Measurements from ENCODE around the gene ATG9A. TPM values are rescaled to one million over a fixed set of nuclear protein-coding genes. Genes with fewer than 3 reads are reported as not detected.

ATG9A gene
- total RNA-seq, 1 donor, result 38.4 TPM

- no peak for TF ChIP-seq CTCF (IDR thresholded peaks at IDR 0.05; ENCODE audit: insufficient read depth, low read depth, low read length)
- no peak overlapping the region for H3K4me3 ChIP-seq (ENCODE audit: low read depth, low read length)
- DNase-seq (ENCODE audit: low read depth), result no peak
These were observed 48.5 kb downstream of the ATG9A start for GRCh38 chr2:219180961-219181360.

- no peak overlapping the region for H3K4me3 ChIP-seq (ENCODE audit: low read depth, low read length)
- no peak for TF ChIP-seq CTCF (IDR thresholded peaks at IDR 0.05; ENCODE audit: insufficient read depth, low read depth, low read length)
- no peak for DNase-seq (ENCODE audit: low read depth)
These were observed 49.6 kb downstream of the ATG9A start for GRCh38 chr2:219179601-219180465.

DNA sequence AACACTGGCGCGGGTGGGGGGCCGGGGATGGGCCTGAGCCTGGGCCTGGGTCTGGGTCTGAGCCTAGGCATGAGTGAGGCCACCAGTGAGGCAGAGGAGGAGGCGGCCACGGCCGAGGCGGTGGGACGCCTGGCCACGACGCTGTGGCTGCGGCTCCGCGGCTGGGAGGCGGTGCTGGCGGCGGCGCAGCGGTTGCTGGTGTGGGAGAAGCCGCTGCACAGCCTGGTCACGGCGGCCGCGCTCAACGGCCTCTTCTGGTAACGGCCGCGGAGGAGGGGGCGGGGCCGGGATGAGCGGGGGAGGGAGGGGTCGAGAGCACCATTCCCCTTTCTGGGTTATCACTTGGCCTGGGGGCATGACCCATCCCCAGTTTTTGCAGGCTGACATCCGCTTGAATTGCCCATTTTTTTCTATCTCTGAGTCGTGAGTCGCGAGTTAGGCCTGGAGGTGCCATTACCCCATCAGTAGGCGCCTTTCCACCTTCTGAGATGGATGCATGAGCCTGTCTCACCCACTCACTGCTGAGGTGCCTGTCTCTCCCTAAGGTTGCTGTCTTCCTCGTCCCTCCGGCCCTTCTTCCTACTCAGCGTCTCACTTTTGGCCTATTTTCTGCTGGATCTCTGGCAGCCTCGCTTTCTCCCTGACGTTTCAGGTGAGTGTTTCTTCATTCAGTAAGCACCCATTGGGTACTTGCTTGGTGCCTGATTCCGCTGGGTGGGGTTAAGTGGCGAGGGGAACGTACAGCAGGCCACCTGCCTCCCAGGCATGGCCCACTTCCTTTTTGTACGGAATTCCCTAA is 50.9 kb downstream of the ATG9A start:
- TF ChIP-seq CTCF (IDR thresholded peaks at IDR 0.05; ENCODE audit: insufficient read depth, low read depth, low read length), result no peak
- peak overlapping the region; percentile 82 for H3K4me3 ChIP-seq (ENCODE audit: low read depth, low read length)
- DNase-seq (ENCODE audit: low read depth), result peak; percentile 32

DNA sequence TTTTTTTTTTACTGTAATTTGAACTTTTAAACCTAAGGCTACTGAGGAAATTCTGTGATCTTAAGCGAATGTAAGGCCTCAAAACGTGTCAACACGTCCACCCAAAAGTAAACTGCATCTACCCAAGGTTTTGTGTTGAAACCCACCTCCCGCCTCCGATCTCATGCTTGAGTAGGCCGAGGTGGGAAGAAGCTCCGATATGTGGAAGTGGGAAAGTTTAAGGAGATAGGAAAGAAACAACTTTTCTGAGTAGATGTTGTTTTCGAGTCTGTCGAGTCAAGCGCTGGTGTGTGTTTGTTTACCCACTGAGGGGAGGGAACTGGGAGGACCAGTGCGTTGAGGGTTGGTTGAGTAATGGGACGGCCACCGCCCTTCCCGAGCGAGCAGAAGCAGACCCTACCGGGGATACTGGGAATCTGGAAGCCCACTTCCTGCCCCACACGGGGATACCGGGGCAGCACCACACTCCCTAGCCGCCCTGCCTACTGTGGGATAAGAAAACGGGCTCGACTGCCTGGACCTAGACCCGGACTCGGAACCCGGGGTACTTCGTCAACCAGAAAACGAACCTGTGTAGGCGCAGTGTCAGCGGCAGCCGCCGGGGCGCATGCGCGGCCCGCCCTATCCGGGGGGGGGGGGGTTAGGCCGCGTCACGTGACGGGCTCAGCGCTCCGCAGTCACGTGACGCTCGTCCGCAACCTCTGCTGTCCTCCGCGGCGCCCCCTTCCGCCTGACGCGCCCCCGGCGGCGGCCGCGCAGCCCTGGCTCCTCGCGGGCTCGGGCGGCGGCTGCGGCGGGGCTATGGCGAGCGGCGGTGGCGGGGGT is 51.7 kb downstream of the ATG9A start, which contains the start of gene RETREG2:
Gene RETREG2, plus strand, starts transcription at position 724 of the 825 bp plus-strand sequence. Its CDS starts 78 bp downstream, at position 802.
- peak; percentile 94 for DNase-seq (ENCODE audit: low read depth)
- H3K4me3 ChIP-seq (ENCODE audit: low read depth, low read length), result peak within 1 kb of the TSS; percentile 83
- peak; percentile 19 for TF ChIP-seq CTCF (IDR thresholded peaks at IDR 0.05; ENCODE audit: insufficient read depth, low read depth, low read length)

DNA sequence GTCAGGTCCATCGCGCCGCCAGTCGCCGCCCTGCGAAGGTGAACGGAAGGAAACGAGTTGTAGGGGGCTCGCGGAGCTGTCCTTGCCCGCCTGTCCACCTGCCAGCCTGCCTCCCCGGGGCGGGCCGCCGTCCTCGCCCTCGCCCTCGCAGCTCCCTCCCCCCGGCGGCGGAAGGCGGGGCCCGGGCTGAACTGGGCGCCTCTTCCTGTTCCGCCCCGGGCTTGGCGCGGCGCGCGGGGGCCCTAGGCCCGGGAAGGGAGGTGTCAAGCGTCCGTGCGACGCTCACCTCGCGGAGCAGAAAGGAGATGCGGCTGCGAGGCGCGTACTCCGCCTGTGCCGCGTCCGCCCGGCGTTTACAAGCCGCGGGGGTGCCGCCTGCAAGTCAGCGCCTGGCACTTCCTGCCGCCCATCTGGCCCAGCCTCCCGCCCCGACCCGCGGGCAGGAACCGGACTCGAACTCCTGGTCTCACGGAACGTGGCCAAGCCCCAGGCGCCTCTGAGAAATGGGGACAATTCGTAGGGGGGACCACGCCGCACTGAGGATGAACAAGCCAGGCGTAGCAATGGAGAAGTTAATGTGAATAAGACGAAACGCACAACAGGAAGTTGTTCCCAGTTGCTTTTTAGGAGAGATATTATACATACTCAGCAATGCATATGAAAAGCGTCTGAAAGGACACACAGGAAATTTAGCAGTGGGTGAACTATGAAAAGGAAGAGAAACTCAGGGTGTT is 52.5 kb downstream of the ATG9A start, which contains the start of gene CNPPD1:
Gene CNPPD1, minus strand, starts transcription at position 108 of the 734 bp plus-strand sequence. Its CDS starts 97 bp downstream, at position 11.
- peak within 1 kb of the TSS; percentile 83 for H3K4me3 ChIP-seq (ENCODE audit: low read depth, low read length)
- peak; percentile 80 for DNase-seq (ENCODE audit: low read depth)
- TF ChIP-seq CTCF (IDR thresholded peaks at IDR 0.05; ENCODE audit: insufficient read depth, low read depth, low read length), result no peak

Data from fibroblast of villous mesenchyme (primary cell).